GM10266 (cell line): ENCODE results near the gene HAPSTR1.
"Not testable (repeated sequence)": the region's sequence is repeated elsewhere in the genome, so short reads cannot be mapped to it uniquely, and the experiment has no call there.

Experiments used
- DNase-seq: peaks from one replicate; pipeline ENCODE4 v3.0.0; 2012; ENCODE audit errors: extremely low spot score
- CTCF ChIP-seq: IDR thresholded peaks from 2 replicates; pipeline ENCODE4 v1.5.1; 2012; ENCODE audit warnings: mild to moderate bottlenecking, low read depth; ENCODE audit not compliant: control insufficient read depth, insufficient read depth; ENCODE audit errors: missing control alignments

HAPSTR1 gene

GRCh38 chr16:9090960-9091866 lies at the start of gene HAPSTR1:
TSS of gene HAPSTR1 (plus strand) at chr16:9091644. CDS start at chr16:9092045, 401 bp downstream.
- peak; percentile 99 for DNase-seq
- no peak for TF ChIP-seq CTCF

GRCh38 chr16:9042533-9042932 lies 48.9 kb upstream of the HAPSTR1 start:
- no peak for TF ChIP-seq CTCF
- no peak for DNase-seq

GRCh38 chr16:9042964-9043680 lies 48.3 kb upstream of the HAPSTR1 start:
- no peak for DNase-seq
- no peak for TF ChIP-seq CTCF

- not testable (repeated sequence) for DNase-seq
Measured at GRCh38 chr16:9045562-9045961, 45.9 kb upstream of the HAPSTR1 start.

GRCh38 chr16:9046667-9047055 lies 44.8 kb upstream of the HAPSTR1 start:
- TF ChIP-seq CTCF, result no peak
- no peak for DNase-seq

GRCh38 chr16:9047689-9048301 lies 43.6 kb upstream of the HAPSTR1 start:
- DNase-seq, result peak; percentile 32

More at GRCh38 chr16:9047689-9048301, 43.6 kb upstream of the HAPSTR1 start:
- TF ChIP-seq CTCF, result no peak
